GM19328 (cell line): Measurements from ENCODE around the gene INPP5J.
"Not testable (repeated sequence)": the region's sequence is repeated elsewhere in the genome, so short reads cannot be mapped to it uniquely, and the experiment has no call there.

Source experiments
- ATAC-seq: cut with Tn5 transposase; IDR thresholded peaks from one replicate; pipeline ENCODE4 v1.9.1; 2021; ENCODE audit warnings: mild to moderate bottlenecking, moderate library complexity; ENCODE audit not compliant: unreplicated experiment

INPP5J gene

DNA sequence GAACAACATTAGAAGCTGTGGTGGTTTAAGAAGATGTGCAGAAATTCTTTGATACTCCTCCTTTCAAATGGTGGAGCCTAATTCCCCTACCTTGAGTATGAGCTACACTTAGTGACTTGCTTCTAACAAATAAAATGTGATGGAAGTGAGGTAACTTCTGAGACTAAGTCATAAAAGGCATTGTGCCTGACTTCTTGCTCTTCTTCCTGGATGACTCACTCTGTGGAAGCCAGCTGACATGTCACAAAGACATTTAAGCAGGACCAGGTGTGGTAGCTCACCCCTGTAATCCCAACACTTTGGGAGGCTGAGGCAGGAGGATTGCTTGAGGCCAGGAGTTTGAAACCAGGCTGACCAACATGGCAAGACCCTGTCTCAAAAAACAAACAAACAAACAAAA lies 21.5 kb downstream of the INPP5J start:
- no peak for ATAC-seq

DNA sequence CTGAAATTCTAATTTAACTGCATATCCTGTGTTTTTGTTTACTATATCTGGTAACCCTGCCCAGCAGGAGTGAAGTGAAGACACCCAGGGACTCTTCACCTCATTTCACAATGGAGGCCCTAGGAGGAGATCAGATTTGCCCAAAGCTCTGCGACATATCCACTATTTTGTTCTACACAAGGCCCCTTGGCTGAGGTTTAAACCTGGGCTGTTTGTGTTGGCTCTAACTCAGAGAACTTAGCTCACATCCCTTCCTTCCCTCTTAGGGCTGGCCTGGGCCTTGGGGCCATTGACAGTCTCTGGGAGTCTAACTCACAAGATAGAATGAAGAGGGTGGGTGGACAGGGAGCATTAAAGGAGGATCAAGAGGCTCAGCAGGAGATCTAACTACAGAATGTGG lies 25.7 kb downstream of the INPP5J start:
- no peak for ATAC-seq

DNA sequence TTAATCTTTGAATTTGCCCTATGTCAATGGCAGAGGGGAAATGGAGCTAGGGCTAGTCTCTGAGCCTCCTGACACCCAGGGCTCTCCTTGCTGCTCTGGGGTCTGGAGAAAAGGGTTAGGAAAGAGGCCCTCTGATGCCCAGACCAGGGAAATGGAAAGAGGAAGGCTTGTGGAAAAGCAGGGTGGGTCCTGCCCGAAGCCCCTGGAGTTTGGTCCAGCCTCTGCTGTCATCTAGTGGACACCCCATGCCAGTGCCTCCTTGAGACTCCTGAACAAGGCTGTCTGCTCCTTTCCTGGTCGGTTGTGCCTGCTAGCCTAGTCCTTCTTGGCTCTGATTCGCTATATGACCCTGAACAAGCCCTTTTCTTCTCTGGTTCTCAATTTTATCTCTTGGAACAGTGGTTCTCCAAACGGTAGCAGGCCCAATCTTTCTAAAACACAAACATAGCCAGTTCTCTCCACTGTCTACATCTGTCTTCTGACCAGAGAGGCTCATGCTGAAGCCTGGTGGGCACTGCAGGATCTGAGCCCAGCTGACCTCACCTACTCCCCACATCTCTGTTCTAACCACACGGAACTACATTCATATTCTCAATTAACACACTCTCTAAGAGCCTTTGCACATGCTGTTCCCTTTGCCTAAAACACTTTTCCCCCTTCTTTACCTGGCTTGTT lies 26.3 kb downstream of the INPP5J start:
- no peak for ATAC-seq

DNA sequence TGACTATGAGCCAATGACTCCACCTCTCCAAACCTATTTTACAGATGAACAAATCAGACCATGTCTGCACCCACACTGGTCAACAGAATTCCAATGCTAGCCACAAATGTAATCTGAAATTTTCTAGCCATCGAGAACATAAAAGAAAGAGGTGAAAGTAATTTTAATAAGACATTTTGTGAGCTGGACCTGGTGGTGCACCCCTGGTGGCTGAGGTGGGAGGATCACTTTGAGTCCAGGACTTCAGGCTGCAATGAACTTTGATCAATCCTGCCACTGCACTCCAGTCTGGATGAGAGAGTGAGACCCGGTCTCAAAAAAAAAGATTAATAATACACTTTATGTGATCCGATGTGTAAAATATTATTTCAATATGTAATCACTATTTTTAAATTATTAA lies 27.8 kb downstream of the INPP5J start:
- no peak for ATAC-seq

DNA sequence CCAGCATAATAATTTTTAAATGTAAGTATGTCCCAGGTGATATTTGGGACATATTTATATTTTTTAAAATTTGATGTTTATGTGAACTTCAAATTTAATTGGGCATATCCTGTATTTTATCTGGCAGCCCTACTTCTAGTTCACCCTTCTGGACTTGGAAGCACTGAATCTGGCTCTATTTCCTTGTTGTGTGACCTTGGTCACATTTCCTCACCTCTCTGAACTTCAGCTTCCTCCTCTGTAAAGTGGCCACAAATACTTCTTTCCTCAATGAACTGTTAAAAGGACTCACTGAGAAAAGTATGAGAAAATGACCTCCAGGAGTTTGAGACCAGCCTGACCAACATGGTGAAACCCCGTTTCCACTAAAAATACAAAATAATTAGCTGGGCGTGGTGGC lies 29.1 kb downstream of the INPP5J start:
- no peak for ATAC-seq

DNA sequence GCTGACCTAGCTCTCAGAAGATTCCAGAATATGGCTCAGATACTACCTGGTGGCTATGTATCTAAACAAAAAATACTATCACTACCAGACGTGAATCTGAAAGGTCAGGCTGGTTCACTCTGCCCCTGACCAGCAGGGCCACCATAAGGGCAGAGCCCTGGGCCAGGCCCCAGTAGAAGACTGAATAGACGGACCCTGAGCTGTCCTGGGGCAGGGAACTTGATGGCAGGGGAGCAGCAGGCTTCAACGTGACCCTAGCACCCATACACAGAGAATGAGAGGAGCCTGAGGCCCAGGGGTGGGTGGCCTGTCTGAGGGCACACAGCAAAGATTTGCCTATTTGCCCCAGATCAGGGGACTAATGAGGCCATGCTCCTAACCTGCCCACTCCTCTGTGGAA lies 30.6 kb downstream of the INPP5J start:
- no peak for ATAC-seq

DNA sequence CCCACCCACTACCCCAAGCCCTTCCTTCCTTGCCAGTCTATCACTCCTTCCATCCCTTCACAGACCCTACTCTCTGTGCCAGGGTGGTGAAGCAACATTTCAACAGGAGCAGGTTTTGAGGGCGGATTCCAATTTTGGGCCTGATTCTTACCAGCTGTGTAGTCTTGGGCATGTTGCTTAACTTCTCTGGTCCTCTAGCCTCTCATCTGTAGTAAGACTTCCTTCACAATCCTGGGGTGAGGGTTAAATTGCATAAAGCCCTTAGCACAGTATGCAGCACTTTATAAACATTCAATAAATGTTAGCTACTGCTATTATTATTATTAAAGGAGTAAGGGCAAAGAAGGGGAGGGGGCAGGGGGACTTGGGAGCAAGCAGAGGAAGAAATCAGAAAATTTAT lies 32.2 kb downstream of the INPP5J start:
- no peak for ATAC-seq

DNA sequence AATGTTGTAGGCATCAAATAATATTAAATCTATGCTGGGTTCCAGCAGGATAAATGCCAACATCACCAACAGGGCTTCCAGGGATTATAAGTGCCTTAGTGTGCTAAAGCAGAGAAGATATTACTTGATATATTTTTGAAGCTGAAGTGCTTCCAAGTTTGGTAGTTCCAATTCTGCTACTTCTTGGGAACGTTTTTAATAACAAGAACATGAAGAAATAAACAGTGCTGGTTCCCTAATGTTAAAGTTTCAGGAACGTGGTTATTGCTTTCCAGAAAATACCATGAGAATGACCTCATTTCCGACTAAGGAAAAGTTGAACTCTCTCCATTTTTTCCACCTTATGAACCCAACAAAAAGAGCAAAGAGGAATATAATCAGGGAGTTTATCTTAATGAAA lies 32.7 kb downstream of the INPP5J start:
- no peak for ATAC-seq

DNA sequence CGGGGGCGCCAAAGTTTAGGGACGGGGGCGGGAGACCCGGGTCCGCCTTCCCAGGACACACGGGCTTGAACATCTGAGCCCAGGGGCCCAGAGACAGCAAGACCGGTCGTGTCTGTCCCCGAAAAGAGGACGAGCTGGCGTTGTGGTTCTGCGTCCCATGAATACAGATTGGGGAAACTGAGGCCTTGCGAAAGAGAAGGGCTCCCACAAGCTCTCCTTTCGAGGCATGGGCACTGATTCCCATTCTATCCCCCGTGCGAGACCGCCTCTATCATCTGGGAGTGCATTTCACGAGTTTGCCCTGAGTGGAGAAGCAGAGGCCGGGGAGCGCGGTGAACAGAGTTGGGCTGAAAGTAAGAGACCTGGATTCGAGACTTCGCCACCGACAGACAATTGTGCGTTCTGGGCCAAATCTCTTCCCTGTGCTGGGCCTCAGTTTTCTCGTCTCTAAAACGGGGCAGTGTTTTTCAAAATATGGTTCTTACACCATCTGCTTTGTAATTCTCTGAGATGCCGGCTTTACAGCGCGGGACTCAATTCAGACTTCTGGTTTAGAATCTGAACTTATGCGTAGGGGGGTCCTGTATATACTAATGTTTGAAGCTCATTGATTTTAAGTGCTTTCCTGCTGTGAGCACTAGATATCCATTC lies 37.7 kb downstream of the INPP5J start:
- ATAC-seq = no peak

DNA sequence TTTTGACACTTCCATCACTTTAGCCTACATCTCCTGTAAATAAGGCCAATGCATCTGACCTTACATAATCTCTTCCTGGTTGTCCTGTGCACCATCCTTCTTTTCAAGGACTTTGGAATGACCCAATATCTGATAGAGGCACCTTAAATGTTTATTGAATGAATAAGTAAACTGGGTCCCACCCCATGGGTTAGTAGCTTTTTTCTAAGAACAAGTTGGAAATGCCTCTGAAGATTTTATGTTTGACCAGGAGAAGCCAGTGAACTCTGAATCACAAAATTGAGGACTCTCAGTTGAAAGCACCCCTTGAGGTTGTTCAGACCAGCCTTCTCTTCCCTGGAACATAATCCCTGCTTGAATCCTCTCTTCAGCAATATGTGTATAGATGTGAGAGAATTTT lies 38.6 kb downstream of the INPP5J start:
- no peak for ATAC-seq

DNA sequence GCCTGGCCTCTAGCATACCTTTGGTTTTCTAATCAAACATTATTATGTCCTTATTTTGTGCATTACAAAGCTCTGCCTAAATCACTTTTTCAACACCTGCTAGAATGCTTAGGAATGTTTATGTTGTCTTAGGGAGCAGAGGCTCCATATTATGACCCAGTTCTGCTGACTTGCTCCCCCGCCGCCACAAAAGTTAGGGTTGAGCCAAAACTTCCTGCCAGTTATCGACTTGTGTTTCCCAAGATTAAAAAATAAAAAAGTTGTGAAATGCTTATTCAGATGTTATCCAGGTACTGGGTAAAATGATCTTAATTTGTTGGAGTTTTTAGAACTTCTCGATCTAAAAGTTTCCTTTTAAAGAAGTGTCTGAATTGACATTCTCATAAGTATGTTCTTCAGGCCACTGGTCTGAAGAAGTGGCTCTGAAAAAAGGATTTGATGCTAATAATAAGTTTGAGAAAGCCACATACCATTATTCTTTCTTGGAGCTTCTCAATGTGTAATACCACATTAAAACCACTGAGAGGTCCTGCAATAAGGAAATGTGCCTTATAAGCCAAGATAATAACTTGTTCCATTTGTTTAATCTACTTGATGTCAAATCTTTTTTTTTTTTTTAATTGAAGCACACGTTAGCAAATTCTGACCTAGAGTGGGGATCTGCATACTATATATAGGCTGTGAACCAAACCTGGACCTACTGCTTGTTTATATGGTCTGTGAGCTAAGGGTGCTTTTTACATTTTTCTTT lies 39.4 kb downstream of the INPP5J start:
- no peak for ATAC-seq

DNA sequence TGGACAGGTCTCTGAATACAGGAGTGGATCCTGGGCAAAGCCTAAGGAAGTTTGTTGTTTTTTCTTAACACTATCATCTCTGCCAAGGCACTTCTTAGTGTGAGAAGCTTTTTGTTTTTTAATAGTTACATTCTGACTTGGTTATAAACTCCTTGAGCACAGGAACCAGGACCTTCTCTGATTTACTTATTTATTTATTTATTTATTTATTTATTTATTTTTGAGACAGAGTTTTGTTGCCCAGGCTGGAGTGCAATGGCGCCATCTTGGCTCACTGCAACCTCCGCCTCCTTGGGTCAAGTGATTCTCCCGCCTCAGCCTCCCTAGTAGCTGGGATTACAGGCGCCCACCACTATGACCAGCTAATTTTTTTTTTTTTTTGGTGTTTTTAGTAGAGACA lies 48.2 kb downstream of the INPP5J start:
- no peak for ATAC-seq

DNA sequence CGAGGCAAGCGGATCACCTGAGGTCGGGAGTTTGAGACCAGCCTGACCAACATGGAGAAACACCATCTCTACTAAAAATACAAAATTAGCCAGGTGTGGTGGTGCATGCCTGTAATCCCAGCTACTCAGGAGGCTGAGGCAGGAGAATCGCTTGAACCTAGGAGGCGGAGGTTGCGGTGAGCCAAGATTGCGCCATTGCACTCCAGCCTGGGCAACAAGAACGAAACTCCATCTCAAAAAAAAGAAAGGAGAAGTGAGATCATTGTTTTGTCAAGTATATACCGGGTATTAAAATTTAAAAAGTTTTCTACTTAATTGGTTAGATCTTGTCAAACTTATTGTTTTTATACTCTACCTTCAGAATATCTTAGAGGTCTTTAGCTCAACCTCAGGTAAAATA lies 49.0 kb downstream of the INPP5J start:
- not testable (repeated sequence) for ATAC-seq

DNA sequence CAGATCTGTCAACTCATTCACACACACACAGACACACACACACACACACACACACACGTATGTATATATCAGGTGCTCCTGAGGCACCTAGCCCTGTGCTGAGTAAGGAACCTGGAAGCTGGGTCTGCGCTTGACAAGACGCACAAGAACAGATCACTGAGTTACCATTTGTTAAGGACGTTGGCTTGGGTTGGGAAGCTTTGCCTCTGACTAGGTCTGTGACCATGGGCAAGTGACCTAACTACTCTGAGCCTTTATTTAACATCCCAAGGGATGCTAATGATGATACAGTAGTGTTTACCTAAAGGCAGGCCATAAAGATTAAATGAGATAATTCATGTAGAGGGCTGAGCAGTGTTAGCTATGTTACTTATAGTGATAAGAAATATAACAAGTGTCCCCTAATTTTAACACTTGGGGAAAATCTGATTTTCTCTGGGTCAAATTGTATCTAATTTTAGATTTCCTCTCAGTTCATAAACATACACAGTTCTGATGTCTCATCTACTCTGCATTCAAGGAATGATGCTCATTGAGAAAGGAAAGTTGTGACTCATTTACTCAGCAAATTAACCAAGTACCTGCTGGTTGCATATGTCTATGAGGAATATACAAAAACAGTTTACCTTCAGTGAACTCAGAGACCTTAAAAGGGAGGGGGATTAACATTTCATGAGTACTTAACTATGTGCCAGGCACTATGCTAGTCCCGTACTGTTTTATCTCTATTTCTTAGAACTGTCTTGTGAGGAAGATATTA lies 50.8 kb downstream of the INPP5J start:
- no peak for ATAC-seq

DNA sequence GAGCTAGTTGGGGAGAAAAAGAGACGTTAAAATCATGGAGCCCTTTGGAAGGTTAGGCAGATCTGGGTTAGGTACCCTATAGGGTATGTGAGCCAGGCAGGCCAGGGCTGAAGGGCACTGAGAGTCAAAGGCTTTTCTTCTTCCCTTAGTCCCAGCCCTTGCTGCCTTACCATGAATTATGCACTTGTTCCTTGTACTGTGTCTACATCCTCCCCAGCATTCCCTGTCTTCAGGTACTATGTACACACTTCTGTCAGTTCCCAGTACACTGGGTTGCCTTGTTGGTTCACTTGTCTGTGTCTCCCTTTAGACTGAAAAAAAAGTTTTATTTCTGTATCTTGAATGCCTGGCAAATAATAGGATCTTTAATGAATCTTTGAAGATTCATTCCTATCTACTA lies 54.2 kb downstream of the INPP5J start:
- ATAC-seq = no peak

DNA sequence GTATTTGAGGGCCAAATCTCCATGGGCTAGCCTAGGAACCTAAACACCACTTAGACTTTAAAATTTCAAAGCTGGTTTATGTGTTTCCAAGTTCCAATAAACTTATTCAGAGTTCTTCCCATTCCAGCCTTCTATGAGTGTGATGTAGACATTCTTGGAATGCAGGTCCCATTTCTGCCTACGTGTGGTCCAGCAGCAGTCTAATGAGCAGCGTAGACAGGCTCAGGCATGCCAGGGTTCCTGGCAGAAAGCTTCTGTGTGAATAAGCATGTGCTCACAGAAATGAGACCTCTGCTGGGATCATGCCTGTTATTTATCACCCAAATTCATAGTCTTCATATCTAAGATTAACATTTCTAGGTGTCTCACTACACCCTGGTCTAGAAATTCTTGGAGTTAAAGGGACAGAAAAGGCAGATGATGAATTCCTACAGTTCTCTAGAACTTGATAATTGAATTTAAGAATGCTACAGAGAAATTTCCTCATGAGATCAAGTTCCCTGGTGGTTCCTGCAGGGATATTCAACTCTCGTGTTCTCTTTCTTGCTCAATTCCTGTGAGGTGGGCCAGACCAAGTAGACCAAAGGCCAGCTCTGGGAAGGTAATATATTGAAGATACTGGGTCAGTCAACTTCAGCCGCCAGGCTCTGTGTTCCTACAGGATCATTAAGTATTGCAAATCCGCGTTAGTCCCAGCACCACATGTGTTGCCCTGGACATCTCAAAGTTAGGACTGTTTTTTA lies 54.8 kb downstream of the INPP5J start:
- no peak for ATAC-seq

DNA sequence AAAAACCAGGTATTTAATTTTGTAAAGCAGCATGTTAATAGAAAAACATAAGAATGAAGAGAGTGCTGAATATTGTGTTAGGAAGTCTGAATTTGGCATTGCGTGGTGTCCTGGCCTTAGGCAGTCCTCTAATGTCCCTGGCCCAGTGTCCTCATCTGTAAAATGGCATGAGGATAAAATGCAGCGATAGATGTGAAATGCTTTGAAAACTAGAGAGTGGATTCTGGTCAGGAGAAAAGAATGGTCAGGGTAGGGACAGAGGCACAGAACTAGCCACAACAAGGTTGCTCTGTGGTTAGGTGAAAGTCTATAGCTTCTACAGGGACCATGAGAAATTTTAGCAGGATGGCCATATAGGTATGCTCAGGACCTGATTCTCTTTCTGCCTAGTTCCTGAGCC lies 56.1 kb downstream of the INPP5J start:
- no peak for ATAC-seq

DNA sequence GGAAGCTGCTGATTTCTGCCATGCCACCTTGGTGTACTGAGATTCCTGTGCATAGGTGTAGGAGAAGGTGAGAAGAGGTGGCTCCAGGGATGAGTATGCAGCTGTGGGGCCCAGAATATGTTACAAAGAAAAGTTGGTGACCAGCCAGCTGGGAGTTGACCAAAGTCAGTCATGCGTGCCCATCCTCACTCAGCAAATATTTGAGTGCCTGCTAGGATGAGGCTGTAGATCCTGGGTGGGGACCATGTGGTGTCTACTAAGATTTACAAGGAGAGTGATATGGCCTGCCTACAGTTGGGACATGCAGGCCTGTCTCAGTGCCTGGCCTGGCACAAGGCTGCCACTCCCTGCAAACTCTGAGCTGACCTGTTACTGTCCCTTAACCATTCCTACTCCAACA lies 56.6 kb downstream of the INPP5J start:
- ATAC-seq = no peak

DNA sequence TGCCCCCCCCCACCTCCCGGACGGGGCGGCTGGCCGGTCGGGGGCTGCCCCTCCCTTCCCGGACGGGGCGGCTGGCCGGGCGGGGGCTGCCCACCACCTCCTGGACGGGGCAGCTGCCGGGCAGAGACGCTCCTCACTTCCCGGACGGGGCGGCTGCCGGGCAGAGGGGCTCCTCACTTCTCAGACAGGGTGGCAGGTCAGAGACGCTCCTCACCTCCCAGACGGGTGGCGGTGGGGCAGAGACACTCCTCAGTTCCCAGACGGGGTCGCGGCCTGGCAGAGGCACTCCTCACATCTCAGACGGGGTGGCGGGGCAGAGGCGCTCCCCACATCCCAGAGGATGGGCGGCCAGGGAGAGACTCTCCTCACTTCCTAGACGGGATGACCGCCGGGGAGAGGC lies 61.2 kb downstream of the INPP5J start:
- ATAC-seq = no peak
